Uterus (tissue), 4 donors: ENCODE measurements around the gene KCNQ1OT1. TPM values are rescaled to one million over a fixed set of nuclear protein-coding genes. Genes with fewer than 3 reads are reported as not detected.

Experiments used
- DNase-seq, 2 donors: peaks; one replicate each; pipeline ENCODE4 v3.0.0-alpha.2; 2019 to 2020
- H3K27ac ChIP-seq, 2 donors: fragments of 200-600 bp; sonication (generic); 1 replicate in 1 of 2; 2 replicates in 1 of 2; pipeline ENCODE4 v1.5.1; 2016 to 2018
- H3K27me3 ChIP-seq, 2 donors: fragments of 200-600 bp; sonication (generic); one replicate each; pipeline ENCODE4 v1.5.1; 2018 to 2019; ENCODE audit warnings: control low read depth in 1 of 2
- H3K36me3 ChIP-seq, 2 donors: fragments of 200-600 bp; sonication (generic); one replicate each; pipeline ENCODE4 v1.5.1; 2019; ENCODE audit warnings: control low read depth in 1 of 2
- H3K4me1 ChIP-seq, 2 donors: fragments of 200-600 bp; sonication (generic); one replicate each; pipeline ENCODE4 v1.5.1; 2018 to 2019; ENCODE audit warnings: control low read depth in 1 of 2
- H3K4me3 ChIP-seq, 2 donors: fragments of 200-600 bp; sonication (generic); 1 replicate in 1 of 2; 2 replicates in 1 of 2; pipeline ENCODE4 v1.5.1; 2018 to 2019; ENCODE audit warnings: mild to moderate bottlenecking in 1 of 2
- H3K9me3 ChIP-seq, 2 donors: fragments of 200-600 bp; sonication (generic); one replicate each; pipeline ENCODE4 v1.5.1; 2019; ENCODE audit warnings: control low read depth in 1 of 2
- POLR2A ChIP-seq, 2 donors: fragments of 450-650 bp; IDR thresholded peaks; one replicate each; pipeline ENCODE4 v1.6.1; 2016; ENCODE audit warnings: antibody characterized with exemption in 2 of 2, mild to moderate bottlenecking in 1 of 2, moderate library complexity in 1 of 2
- intact Hi-C: fragments of 100-400 bp; cut with DNase I; formaldehyde crosslinking; loops from one replicate; pipeline ENCODE4 v1.15.1; 2023; ENCODE audit warnings: low total_unique reads
- total RNA-seq, 4 donors: library from RNA; depleted of rRNA in 3 of 4; stranded (reverse); fragments of >200 nt in 3 of 4; gene quantifications; one replicate each; pipeline versions ENCODE4 v1.1.0 to v1.2.4, GENCODE V29; 2014 to 2023
- TF ChIP-seq, protein P1 (sequence below), 4 experiments: fragments of 200-600 bp in 2 of 4; fragments of 450-650 bp in 2 of 4; sonication (generic) in 2 of 4; IDR thresholded peaks; one replicate each; pipeline ENCODE4 v1.5.1; 2016 to 2019; ENCODE audit warnings: antibody characterized with exemption in 4 of 4, mild to moderate bottlenecking in 2 of 4, moderate library complexity in 1 of 4
- donor health status: DM: yes; HTN: yes; CAD: no.

The KCNQ1OT1 gene
- total RNA-seq, 4 donors from 2014 or later = 2.6 to 19.4 (median 10.9) TPM

- H3K9me3 ChIP-seq = no peaks in the 10 kb centered on the region
- H3K27me3 ChIP-seq = no peaks in the 10 kb centered on the region
- peak in 1 of 2 donors; percentile 5 for DNase-seq
- TF ChIP-seq, protein P1, sequence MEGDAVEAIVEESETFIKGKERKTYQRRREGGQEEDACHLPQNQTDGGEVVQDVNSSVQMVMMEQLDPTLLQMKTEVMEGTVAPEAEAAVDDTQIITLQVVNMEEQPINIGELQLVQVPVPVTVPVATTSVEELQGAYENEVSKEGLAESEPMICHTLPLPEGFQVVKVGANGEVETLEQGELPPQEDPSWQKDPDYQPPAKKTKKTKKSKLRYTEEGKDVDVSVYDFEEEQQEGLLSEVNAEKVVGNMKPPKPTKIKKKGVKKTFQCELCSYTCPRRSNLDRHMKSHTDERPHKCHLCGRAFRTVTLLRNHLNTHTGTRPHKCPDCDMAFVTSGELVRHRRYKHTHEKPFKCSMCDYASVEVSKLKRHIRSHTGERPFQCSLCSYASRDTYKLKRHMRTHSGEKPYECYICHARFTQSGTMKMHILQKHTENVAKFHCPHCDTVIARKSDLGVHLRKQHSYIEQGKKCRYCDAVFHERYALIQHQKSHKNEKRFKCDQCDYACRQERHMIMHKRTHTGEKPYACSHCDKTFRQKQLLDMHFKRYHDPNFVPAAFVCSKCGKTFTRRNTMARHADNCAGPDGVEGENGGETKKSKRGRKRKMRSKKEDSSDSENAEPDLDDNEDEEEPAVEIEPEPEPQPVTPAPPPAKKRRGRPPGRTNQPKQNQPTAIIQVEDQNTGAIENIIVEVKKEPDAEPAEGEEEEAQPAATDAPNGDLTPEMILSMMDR (IDR thresholded peaks at IDR 0.05) = no peak
- TF ChIP-seq POLR2A (IDR thresholded peaks at IDR 0.05) = no peak
- no peak overlapping the region for H3K4me3 ChIP-seq
- intact Hi-C loops = no loop called here
- H3K27ac ChIP-seq = peak overlapping the region in 1 of 2 donors; percentile 35
- peaks cover 0 to 6% of the 10 kb centered on the region in 2 donors for H3K4me1 ChIP-seq
- no peaks in the 10 kb centered on the region for H3K36me3 ChIP-seq
Measured at GRCh38 chr11:2675540-2675939, 24.3 kb downstream of the KCNQ1OT1 start.

DNA sequence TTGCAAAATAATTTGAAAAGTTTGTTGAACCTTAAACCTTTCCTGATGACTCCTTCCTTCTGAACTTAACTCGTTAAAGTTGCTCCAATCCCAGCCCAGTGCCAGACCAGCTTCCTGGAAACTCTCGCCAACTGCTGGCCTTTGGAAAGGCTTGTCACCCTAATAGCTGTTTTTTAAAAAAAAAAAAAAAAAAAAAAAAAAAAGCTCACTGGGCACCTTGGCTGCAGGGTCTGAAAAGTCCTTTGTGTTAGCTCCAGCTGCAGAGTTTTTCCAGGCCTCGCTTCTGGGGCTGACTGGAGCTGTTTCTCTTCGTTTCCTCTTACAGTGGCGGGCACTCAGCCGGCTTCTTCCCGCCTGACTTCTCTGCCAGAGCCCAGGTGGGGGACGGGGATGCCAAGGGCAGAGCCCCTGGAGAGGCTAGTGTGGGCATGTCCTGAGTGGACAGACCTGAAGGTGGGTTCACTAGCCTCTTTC is 25.1 kb downstream of the KCNQ1OT1 start:
- no peaks in the 10 kb centered on the region for H3K9me3 ChIP-seq
- TF ChIP-seq POLR2A (IDR thresholded peaks at IDR 0.05) = no peak
- TF ChIP-seq, protein P1 (IDR thresholded peaks at IDR 0.05) = no peak
- no peaks in the 10 kb centered on the region for H3K36me3 ChIP-seq
- DNase-seq = peak in 1 of 2 donors; percentile 20
- intact Hi-C loops = no loop called here
- H3K27me3 ChIP-seq = no peaks in the 10 kb centered on the region
- no peak overlapping the region for H3K4me3 ChIP-seq
- peak overlapping the region; percentile 35 to 37 for H3K27ac ChIP-seq
- H3K4me1 ChIP-seq = peaks cover 0 to 6% of the 10 kb centered on the region in 2 donors

- no peaks in the 10 kb centered on the region for H3K9me3 ChIP-seq
- no peaks in the 10 kb centered on the region for H3K27me3 ChIP-seq
- peak in 1 of 2 donors; percentile 7 for DNase-seq
- peak overlapping the region; percentile 35 to 37 for H3K27ac ChIP-seq
- no peak overlapping the region for H3K4me3 ChIP-seq
- H3K4me1 ChIP-seq = peaks cover 0 to 6% of the 10 kb centered on the region in 2 donors
- no peak for TF ChIP-seq POLR2A (IDR thresholded peaks at IDR 0.05)
- TF ChIP-seq, protein P1 (IDR thresholded peaks at IDR 0.05) = no peak
- intact Hi-C loops = no loop called here
- no peaks in the 10 kb centered on the region for H3K36me3 ChIP-seq
Measured at GRCh38 chr11:2673871-2674471, 25.8 kb downstream of the KCNQ1OT1 start.

DNA sequence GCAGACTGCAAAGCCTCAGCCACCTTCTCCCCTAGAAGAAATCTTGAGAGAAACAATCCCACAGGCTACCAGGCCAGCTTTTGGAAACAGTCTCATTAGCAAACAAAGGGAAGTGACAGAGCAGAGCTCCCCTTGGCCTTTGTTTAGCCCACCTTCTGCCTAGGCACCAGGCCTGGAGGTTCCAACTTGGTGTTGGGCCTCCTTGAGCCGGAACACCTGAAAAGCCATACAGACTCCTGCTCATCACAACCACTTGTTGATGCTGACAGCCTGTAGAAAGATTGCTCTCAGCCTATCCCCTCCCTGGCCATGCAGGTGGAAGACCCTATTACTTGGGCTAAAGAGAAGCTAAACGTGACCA is 26.6 kb downstream of the KCNQ1OT1 start:
- TF ChIP-seq, protein P1 (IDR thresholded peaks at IDR 0.05) = no peak
- no peak for TF ChIP-seq POLR2A (IDR thresholded peaks at IDR 0.05)
- DNase-seq = no peak
- Histone ChIP-seq H3K36me3 (no peaks in the 10 kb centered on the region), H3K9me3 (no peaks in the 10 kb centered on the region), H3K4me3 (no peak overlapping the region), H3K27ac (no peak overlapping the region), H3K4me1 (peaks cover 0 to 6% of the 10 kb centered on the region in 2 donors), H3K27me3 (no peaks in the 10 kb centered on the region)
- intact Hi-C loops = no loop called here

GRCh38 chr11:2672553-2673249 is 27.1 kb downstream of the KCNQ1OT1 start:
- no peaks in the 10 kb centered on the region for H3K27me3 ChIP-seq

More at GRCh38 chr11:2672553-2673249, 27.1 kb downstream of the KCNQ1OT1 start:
- intact Hi-C loops = no loop called here
- TF ChIP-seq, protein P1 (IDR thresholded peaks at IDR 0.05) = no peak
- TF ChIP-seq POLR2A (IDR thresholded peaks at IDR 0.05) = no peak
- Histone ChIP-seq H3K36me3 (no peaks in the 10 kb centered on the region), H3K27ac (no peak overlapping the region), H3K9me3 (no peaks in the 10 kb centered on the region), H3K4me1 (peaks cover 0 to 3% of the 10 kb centered on the region in 2 donors), H3K4me3 (no peak overlapping the region)
- DNase-seq = no peak
